GM08714 (cell line): Measurements from ENCODE around the gene COBL.

Source experiments
- H3K4me3 ChIP-seq: fragments of 200-500 bp; sonication (Bioruptor generic); 2 replicates; pipeline ENCODE4 v1.5.1; 2014; ENCODE audit warnings: mild to moderate bottlenecking, low read length, inconsistent platforms
- ZNF274 ChIP-seq: IDR thresholded peaks from 2 replicates; pipeline ENCODE4 v1.6.1; 2012; ENCODE audit warnings: mild to moderate bottlenecking, low read depth, low read length

COBL gene, protein sequence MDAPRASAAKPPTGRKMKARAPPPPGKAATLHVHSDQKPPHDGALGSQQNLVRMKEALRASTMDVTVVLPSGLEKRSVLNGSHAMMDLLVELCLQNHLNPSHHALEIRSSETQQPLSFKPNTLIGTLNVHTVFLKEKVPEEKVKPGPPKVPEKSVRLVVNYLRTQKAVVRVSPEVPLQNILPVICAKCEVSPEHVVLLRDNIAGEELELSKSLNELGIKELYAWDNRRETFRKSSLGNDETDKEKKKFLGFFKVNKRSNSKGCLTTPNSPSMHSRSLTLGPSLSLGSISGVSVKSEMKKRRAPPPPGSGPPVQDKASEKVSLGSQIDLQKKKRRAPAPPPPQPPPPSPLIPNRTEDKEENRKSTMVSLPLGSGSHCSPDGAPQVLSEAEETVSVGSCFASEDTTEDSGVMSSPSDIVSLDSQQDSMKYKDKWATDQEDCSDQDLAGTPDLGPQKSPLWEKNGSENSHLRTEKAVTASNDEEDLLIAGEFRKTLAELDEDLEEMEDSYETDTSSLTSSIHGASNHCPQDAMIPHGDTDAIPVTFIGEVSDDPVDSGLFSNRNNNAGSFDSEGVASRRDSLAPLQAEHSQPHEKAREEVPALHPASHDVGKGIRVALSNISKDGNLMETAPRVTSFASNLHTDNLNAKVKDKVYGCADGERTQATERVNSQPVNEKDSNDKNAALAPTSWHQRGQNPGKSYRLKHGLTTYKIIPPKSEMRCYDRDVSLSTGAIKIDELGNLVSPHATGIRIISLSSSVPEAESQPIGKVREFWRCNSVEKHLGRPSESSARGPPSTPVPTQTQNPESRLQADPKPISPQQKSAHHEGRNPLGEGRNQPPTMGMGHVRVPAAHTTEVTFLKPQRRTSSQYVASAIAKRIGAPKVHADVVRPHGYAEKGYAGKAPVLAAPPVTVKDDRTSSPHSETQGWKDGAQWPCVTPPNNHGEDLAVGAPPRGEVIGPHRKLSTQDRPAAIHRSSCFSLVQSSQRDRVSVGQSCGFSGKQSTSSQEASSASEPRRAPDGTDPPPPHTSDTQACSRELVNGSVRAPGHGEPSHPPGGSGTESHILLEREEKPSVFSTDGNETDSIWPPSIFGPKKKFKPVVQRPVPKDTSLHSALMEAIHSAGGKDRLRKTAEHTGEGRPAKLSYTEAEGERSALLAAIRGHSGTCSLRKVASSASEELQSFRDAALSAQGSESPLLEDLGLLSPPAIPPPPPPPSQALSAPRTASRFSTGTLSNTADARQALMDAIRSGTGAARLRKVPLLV

GRCh38 chr7:51316666-51317581 lies at the start of gene COBL:
COBL (minus strand) TSS chr7:51316809; CDS start chr7:51316633, 176 bp downstream.
- no peak for TF ChIP-seq ZNF274
- H3K4me3 ChIP-seq: peak within 1 kb of the TSS; percentile 16; the same call in 1 of the 2 replicates

DNA sequence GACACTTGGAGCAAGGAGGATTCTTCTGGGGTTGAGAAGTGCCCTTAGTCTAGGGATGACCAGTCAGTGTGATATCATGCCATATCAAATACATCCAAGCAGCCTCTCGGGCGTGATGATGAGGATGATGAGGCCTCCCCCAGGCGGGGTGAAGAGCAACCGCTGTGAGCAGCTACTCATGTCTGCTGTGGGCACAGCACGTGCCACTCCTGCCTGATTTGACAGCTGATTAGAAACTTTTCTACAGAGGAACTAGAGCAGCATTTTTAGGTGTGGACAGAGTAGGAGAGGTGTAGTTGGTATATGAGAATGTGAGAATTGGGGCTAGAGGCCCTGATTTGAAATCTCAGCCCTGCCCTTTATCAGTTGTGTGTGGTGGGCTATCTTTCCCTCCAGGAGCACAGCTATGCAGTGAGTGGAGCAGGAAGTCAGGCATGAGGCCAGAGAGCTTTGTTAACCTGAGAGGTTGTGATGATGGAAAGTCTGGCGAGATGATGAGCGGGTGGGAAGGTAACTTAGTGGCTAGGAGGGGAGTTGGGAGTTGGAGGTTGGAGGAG lies 49.6 kb upstream of the COBL start:
- no peak for TF ChIP-seq ZNF274
- no peak overlapping the region for H3K4me3 ChIP-seq

DNA sequence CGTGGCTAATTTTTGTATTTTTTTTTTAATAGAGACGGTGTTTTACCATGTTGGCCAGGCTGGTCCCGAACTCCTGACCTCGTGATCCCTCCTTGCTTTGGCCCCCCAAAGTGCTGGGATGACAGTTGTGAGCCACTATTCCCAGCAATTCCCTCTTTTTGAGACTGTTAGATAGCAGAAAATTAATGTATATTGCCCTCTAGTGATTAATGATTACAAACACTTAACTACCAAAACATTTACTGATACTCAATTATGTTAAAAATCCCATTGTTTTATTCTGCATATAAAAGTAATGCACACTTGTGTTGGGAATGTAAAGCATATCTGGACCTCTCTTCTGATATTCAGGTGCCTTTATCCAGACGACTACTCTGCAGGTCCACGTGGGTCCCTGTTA lies 41.2 kb upstream of the COBL start:
- no peak for TF ChIP-seq ZNF274
- H3K4me3 ChIP-seq: no peak overlapping the region

- H3K4me3 ChIP-seq: no peak overlapping the region
- TF ChIP-seq ZNF274: no peak
These were observed 40.4 kb upstream of the COBL start for GRCh38 chr7:51356849-51357516.

DNA sequence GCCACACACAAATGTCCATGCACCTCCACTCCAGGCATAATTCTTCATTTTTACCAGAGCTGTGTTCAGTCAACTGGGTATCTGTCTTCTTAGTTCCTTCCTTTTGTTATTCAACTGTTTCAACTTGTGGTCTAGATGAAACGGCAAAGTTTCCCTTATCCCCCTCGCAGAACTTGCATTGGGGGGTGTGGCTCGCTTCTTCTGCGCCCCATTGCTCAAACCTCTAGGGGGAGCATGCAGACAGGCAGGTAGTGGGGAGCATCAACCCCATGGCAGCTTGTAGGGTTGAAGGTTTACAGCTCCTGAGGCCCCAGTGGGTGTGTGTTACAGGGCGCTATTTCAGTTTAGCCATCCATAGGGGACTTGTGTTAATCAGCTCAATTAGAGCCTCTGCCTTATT lies 38.3 kb upstream of the COBL start:
- no peak for TF ChIP-seq ZNF274
- no peak overlapping the region for H3K4me3 ChIP-seq

GRCh38 chr7:51354434-51354833 lies 37.8 kb upstream of the COBL start:
- TF ChIP-seq ZNF274: no peak
- H3K4me3 ChIP-seq: no peak overlapping the region

DNA sequence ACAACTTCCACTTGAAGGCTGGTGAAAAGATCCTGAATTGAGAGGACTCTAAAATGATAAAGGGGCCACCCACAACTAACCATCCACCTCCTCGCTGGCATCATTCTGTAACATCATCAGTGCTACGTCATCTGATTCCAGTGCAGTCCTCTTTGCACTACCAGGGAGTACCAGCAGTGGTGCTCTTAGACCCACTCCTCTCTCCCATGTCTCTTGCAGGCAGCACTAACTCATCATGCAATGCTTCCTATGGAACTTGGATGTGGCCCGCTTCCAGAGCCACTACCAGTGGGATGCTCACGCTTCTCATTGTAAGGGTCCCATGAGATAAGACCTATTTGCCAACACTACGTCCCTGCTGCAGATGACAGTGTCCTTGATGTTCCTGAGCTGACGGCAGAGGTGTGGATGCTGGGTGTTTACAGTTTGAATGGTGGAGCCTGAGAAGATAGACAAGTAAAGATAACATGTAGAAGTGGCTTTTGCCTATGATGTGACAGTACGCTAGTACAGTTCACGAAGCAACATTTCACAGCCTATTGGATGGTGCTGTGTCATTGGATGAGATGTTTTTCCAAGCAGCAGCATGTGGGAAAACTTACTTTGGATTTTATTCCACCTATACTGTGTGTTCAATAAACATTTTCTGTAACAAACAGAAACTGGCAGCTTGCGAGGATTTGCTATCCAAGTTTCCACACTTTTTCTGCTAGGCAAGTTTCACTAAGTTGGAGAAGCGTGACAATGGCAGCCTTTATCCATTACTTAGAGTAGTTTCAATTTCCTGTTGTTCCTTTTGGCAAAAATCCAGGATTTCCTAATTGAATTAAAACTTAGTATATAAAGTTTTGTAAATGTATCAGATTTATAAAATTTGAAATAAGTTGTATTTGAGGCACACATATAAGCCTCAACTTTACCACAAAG lies 35.8 kb upstream of the COBL start:
- TF ChIP-seq ZNF274: no peak
- no peak overlapping the region for H3K4me3 ChIP-seq

- no peak overlapping the region for H3K4me3 ChIP-seq
- no peak for TF ChIP-seq ZNF274
These were observed 35.1 kb upstream of the COBL start for GRCh38 chr7:51351661-51352060.

DNA sequence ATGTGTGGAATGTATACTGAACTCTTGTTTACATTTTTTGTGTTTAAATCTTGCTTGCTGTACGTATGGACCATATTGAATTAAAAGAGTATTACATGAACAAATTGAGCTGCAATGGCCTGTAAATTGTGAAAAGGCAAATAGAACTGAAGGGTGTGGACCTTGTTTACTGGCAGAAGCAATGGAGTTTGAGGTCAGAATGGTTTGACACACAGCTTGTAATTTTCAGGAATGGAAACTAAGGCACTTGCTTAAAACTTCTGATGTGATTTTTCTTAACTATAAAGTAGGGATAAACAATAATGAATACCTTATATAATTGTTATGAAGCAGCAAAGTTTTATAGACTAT lies 33.9 kb upstream of the COBL start:
- no peak overlapping the region for H3K4me3 ChIP-seq
- TF ChIP-seq ZNF274: no peak

- no peak overlapping the region for H3K4me3 ChIP-seq
- no peak for TF ChIP-seq ZNF274
These were observed 33.4 kb upstream of the COBL start for GRCh38 chr7:51349820-51350545.

DNA sequence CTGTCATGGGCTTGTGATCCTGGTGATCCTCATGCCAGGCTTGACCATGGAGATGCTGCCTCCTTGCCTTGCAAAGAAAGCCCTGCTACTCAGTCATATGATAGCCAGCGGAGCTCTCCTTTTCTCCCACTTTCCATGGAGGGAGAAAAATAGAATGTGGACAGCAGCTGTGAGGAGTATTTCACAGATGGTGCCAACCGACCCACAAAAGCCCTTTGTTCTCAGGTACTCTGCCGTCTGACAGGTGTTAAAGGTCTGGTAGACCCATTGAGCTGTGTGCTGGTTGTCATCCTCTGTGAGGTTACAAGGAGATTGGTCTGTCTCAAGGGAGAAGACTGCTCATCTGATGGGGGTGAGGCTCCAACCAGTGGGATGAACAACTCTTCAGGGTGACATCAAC lies 29.5 kb upstream of the COBL start:
- H3K4me3 ChIP-seq: no peak overlapping the region
- no peak for TF ChIP-seq ZNF274
